Activated naive CD4-positive, alpha-beta T cell treated with anti-CD3 and anti-CD28 coated beads for 36 hours (primary cell): ENCODE measurements around the gene KLHL28. TPM values are rescaled to one million over a fixed set of nuclear protein-coding genes. Genes with fewer than 3 reads are reported as not detected.
"Not testable (repeated sequence)": the region's sequence is repeated elsewhere in the genome, so short reads cannot be mapped to it uniquely, and the experiment has no call there.

Experiments used
- CTCF ChIA-PET: fragments of 350-600 bp; sonication (Branson Sonifier 250); formaldehyde crosslinking; loops from one replicate; lab custom pipeline; 2021; ENCODE audit warnings: antibody characterized with exemption; lab: Charles Lee
- DNase-seq: peaks from one replicate; pipeline ENCODE4 v3.0.0-alpha.2; 2020
- H3K27ac Mint-ChIP-seq: one replicate; pipeline ENCODE4 v1.8.0; 2021; ENCODE audit warnings: mild to moderate bottlenecking, mixed read lengths
- H3K27me3 Mint-ChIP-seq: one replicate; pipeline ENCODE4 v1.8.0; 2021; ENCODE audit warnings: low read depth, mixed read lengths
- H3K36me3 Mint-ChIP-seq: one replicate; pipeline ENCODE4 v1.8.0; 2021; ENCODE audit warnings: low read depth, mixed read lengths
- H3K4me1 Mint-ChIP-seq: one replicate; pipeline ENCODE4 v1.8.0; 2021; ENCODE audit warnings: low read depth, mixed read lengths
- H3K4me3 Mint-ChIP-seq: one replicate; pipeline ENCODE4 v1.8.0; 2021; ENCODE audit warnings: mild to moderate bottlenecking, moderate library complexity, mixed read lengths
- H3K9me3 Mint-ChIP-seq: one replicate; pipeline ENCODE4 v1.8.0; 2021; ENCODE audit warnings: mixed read lengths
- intact Hi-C: fragments of 100-400 bp; cut with micrococcal nuclease; formaldehyde crosslinking; loops from one replicate; pipeline ENCODE4 v1.15.1; 2023
- total RNA-seq, 2 experiments: library from RNA; stranded (reverse); gene quantifications; one replicate each; pipeline ENCODE4 v1.2.3, GENCODE V29; 2021

The KLHL28 gene
- total RNA-seq, 2 experiments from 2014 or later = 10.8 to 12.7 TPM

DNA sequence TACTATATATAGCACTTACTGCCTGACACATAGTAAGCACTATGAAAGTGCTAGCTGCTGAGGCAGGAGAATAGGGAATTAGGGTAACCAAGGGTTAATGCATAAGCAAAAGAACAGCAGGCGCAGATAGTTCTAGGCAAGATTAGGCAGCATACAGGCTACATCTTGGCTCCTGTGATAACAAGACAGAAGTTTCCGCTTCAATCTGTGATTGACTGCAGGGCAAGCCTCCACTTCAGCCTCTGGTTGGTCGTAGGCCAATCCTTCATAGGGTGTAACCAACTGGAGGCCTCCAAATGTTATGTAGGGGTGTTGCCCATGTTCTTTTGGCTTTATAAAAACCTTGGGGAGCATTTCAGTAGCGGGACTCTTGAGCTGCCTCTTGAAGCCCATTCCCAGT is 46.9 kb downstream of the KLHL28 start:
- Mint-ChIP-seq H3K27ac (no peak overlapping the region), H3K4me1 (peaks cover 9% of the 10 kb centered on the region), H3K36me3 (peaks cover 2% of the 10 kb centered on the region), H3K9me3 (peaks cover 4% of the 10 kb centered on the region), H3K27me3 (peaks cover 21% of the 10 kb centered on the region), H3K4me3 (no peak overlapping the region)
- CTCF ChIA-PET = no interaction called here
- no peak for DNase-seq
- intact Hi-C loops = no loop called here

DNA sequence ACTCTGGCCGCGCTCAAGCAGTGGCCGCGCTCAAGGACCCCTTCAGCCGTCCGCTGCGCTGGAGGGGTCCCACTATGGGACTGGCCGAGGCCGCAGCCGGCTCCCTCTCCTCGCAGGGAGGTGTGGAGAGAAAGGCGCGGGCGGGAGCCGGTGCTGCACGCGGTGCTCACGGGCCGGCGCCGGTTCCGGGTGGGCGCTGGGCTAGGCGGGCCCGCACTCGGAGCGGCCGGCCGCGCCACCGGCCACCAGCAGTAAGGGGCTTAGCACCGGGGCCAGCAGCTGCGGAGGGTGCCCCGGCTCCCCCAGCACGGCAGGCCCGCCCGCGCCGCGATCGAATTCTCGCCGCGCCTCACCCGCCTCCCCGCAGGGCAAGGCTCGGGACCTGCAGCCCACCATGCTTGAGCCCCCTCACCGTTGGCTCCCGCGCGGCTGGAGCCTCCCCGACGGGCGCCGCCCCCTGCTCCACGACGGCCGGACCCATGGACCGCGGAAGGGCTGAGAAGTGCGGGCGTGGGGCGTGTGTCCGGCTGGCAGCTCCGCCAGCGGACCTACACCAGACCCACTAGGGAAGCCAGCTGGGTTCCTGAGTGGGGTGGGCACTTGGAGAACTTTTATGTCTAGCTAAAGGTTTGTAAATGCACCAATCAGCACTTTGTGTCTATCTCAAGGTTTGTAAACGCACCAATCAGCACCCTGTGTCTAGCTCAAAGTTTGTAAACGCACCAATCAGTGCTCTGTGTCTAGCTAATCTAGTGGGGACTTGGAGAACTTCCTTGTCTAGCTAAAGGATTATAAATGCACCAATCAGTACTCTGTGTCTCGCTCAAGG is 49.5 kb downstream of the KLHL28 start:
- no peak for DNase-seq
- peaks cover 9% of the 10 kb centered on the region for H3K4me1 Mint-ChIP-seq
- peaks cover 2% of the 10 kb centered on the region for H3K36me3 Mint-ChIP-seq
- intact Hi-C loops = no loop called here
- H3K27me3 Mint-ChIP-seq = peaks cover 23% of the 10 kb centered on the region
- H3K4me3 Mint-ChIP-seq = no peak overlapping the region
- CTCF ChIA-PET = interaction anchor here (1.5 to 1.6 kb wide), 2 partner anchors 11 to 356 kb away, joined by 3 to 9 read pairs; no protein-coding TSS in a partner anchor
- H3K9me3 Mint-ChIP-seq = peaks cover 4% of the 10 kb centered on the region
- H3K27ac Mint-ChIP-seq = no peak overlapping the region

- H3K4me3 Mint-ChIP-seq = no peak overlapping the region
- no peak for DNase-seq
- peaks cover 4% of the 10 kb centered on the region for H3K9me3 Mint-ChIP-seq
- H3K36me3 Mint-ChIP-seq = peaks cover 2% of the 10 kb centered on the region
- CTCF ChIA-PET = interaction anchor here (1.0 kb wide), 1 partner anchor 219 kb away, joined by 3 read pairs; no protein-coding TSS in a partner anchor
- peaks cover 9% of the 10 kb centered on the region for H3K4me1 Mint-ChIP-seq
- H3K27ac Mint-ChIP-seq = no peak overlapping the region
- peaks cover 23% of the 10 kb centered on the region for H3K27me3 Mint-ChIP-seq
- intact Hi-C loops = no loop called here
Observed at GRCh38 chr14:44910821-44911220, 50.9 kb downstream of the KLHL28 start.

GRCh38 chr14:44901696-44902095 is 60.1 kb downstream of the KLHL28 start:
- H3K4me1 Mint-ChIP-seq = peaks cover 13% of the 10 kb centered on the region
- H3K9me3 Mint-ChIP-seq = no peaks in the 10 kb centered on the region
- H3K4me3 Mint-ChIP-seq = no peak overlapping the region
- DNase-seq = no peak
- CTCF ChIA-PET = interaction anchor here (0.6 to 1.2 kb wide), 2 partner anchors 11 to 118 kb away, joined by 3 to 4 read pairs; no protein-coding TSS in a partner anchor
- no peak overlapping the region for H3K27ac Mint-ChIP-seq
- intact Hi-C loops = no loop called here
- no peaks in the 10 kb centered on the region for H3K27me3 Mint-ChIP-seq
- H3K36me3 Mint-ChIP-seq = no peaks in the 10 kb centered on the region

DNA sequence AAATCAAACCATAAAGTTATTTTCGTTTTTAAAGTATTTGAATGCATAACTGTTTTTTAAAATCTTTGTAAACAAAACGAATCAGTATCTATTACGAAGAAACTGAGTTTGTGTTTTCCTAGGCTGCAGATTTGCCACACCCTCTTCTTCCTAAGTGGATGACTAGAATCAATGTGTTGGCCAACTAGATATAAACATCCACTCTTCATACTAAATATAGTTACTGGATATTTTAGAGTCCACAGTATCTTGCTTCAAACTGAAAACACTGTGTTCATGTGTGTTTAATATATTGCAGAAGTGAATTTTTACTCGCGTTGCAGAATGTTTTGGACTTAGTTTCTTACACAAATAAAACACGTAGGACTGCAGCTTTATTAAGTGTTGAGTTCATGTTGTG is 63.2 kb downstream of the KLHL28 start:
- CTCF ChIA-PET = no interaction called here
- H3K27me3 Mint-ChIP-seq = no peaks in the 10 kb centered on the region

DNA sequence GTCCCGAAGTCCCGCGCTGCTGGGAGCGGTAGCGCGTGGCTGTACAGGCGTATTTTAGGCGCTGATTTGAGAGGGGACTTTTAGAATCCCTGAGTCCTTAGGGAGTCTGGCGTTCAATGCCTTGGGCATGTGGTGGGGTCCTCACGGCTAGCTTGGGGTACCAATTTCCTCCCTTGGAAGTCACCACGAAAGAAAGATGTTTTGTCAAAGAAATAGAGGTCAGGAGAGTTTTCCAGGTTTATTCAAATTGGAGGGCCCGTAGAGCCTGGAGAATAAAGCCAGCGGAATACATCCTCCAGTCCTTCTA is 63.9 kb downstream of the KLHL28 start:
- peaks cover 13% of the 10 kb centered on the region for H3K4me1 Mint-ChIP-seq
- H3K9me3 Mint-ChIP-seq = no peaks in the 10 kb centered on the region
- no peak for DNase-seq
- H3K27me3 Mint-ChIP-seq = no peaks in the 10 kb centered on the region
- intact Hi-C loops = loop anchor here (1.0 to 5.0 kb wide), 6 partner anchors 64 to 370 kb away; partner anchors contain the start of genes FKBP3, KLHL28, MIS18BP1 and PRPF39
- peak overlapping the region; percentile 24 for H3K27ac Mint-ChIP-seq
- H3K4me3 Mint-ChIP-seq = peak overlapping the region; percentile 77
- no peaks in the 10 kb centered on the region for H3K36me3 Mint-ChIP-seq
- CTCF ChIA-PET = no interaction called here

More for the DNA sequence above, 63.2 kb downstream of the KLHL28 start:
- peak overlapping the region; percentile 77 for H3K4me3 Mint-ChIP-seq
- intact Hi-C loops = loop anchor here (5.0 kb wide), 1 partner anchor 369 kb away; no protein-coding TSS in a partner anchor
- no peak for DNase-seq
- H3K9me3 Mint-ChIP-seq = no peaks in the 10 kb centered on the region
- H3K27ac Mint-ChIP-seq = no peak overlapping the region
- peaks cover 13% of the 10 kb centered on the region for H3K4me1 Mint-ChIP-seq
- H3K36me3 Mint-ChIP-seq = no peaks in the 10 kb centered on the region

DNA sequence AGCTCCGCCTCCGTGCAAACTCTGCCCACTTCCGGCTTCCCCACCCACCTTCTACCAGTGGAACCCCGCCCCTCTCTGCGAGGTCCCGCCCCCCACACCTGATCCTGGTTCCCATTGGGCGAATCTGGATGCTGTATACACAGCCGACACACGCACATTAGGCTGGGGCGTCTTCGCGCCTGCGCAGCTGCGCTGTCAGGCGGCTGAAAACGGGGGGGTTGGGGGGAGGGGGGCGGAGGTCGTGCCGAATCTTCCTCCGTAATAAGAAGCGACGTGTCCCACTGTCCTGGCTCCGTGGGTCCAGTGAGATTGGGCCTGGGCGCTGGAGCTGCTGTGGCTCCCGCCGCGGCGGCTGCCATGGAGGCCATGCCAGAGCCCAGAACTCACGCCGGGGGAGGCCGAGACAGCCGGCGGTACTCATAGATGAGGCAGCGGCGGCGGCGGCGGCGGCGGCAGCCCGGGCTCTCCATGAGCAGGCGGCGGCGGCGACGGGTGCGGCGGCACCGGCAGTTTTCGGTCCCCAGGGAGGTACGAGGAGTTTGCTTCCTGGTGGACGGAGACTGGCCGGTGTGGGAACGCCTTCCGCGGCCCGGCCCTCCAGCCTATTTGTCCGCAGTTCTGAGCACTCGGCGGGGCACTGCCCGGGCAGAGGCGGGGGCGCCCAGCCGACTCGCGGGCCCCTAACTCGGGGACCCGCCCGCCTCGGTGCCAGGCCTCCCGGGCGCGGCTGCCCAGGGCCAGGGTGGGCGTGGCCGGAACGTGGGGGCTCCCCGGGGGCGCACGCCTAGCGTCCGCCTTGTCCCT is 64.5 kb downstream of the KLHL28 start:
- no peaks in the 10 kb centered on the region for H3K9me3 Mint-ChIP-seq
- H3K27ac Mint-ChIP-seq = peak overlapping the region; percentile 83
- intact Hi-C loops = loop anchor here (1.0 to 5.0 kb wide), 6 partner anchors 64 to 370 kb away; partner anchors contain the start of genes FKBP3, KLHL28, MIS18BP1 and PRPF39
- H3K27me3 Mint-ChIP-seq = no peaks in the 10 kb centered on the region
- peak; percentile 99 for DNase-seq
- CTCF ChIA-PET = interaction anchor here (0.5 to 0.9 kb wide), 2 partner anchors 65 to 229 kb away, joined by 3 to 4 read pairs; partner anchors contain the start of genes KLHL28 and TOGARAM1
- H3K4me3 Mint-ChIP-seq = peak overlapping the region; percentile 89
- no peaks in the 10 kb centered on the region for H3K36me3 Mint-ChIP-seq
- H3K4me1 Mint-ChIP-seq = peaks cover 13% of the 10 kb centered on the region

DNA sequence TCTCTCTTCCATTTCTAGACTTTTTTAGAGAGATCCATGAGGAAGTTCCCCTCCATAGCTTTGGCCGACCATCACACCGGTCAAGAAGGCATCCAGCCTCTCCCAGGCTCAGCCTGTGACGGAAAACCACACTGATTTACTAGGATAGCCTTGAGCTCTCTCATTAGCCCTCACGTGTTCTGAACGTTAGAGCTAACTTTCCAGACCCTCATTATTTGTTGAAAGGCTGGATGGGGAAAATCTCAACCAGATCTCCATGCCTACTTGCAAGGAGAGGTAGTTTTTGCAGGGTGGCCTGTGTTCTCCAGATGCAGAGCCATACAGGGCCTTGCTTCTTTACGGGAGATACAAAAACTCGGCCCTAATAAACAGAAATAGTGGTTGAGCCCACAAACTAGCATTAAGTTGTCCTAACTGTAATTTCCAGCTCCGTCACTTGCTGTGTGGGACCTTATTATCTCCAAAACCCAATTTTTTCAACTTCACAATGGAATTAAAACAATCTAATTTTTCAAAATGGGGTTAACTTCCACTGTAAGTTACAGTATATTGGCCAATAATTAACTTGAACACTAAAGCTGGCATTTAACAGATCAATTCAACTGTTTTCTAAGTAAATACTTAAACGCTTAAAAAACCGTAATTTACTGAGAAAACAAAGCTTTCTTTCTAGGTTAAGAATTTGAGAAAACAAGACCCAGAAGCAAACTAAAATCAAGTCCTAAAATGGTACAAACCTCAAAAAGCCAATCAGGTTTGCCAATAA is 65.3 kb downstream of the KLHL28 start:
- intact Hi-C loops = loop anchor here (1.0 to 5.0 kb wide), 6 partner anchors 65 to 371 kb away; partner anchors contain the start of genes FKBP3, KLHL28, MIS18BP1 and PRPF39
- CTCF ChIA-PET = interaction anchor here (0.5 to 0.9 kb wide), 2 partner anchors 65 to 230 kb away, joined by 3 to 4 read pairs; partner anchors contain the start of genes KLHL28 and TOGARAM1
- Mint-ChIP-seq H3K36me3 (no peaks in the 10 kb centered on the region), H3K4me3 (peak overlapping the region; percentile 89), H3K27me3 (no peaks in the 10 kb centered on the region), H3K9me3 (no peaks in the 10 kb centered on the region), H3K27ac (peak overlapping the region; percentile 83), H3K4me1 (peaks cover 16% of the 10 kb centered on the region)
- DNase-seq = no peak

DNA sequence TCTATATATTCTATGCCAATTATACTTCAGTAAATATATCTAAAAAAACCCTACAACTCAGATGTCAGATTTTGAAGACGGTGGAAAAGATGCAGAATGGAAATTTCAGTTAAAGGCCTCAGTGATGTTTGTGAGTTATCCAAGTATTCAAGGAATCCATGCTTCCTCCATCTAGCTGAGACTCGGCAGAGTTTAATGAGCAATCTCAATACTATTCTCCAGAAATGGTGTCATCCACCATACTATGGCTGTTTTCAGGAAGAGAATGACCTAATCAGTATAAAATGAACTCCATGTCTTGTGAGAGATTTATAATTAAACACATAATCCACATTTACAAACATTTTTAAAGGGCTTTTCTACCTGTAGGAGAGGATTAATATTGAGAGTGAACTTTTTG is 66.0 kb downstream of the KLHL28 start:
- H3K36me3 Mint-ChIP-seq = no peaks in the 10 kb centered on the region
- no peak overlapping the region for H3K4me3 Mint-ChIP-seq
- CTCF ChIA-PET = no interaction called here
- no peak overlapping the region for H3K27ac Mint-ChIP-seq
- H3K4me1 Mint-ChIP-seq = peaks cover 16% of the 10 kb centered on the region
- intact Hi-C loops = loop anchor here (5.0 kb wide), 1 partner anchor 372 kb away; no protein-coding TSS in a partner anchor
- no peak for DNase-seq
- no peaks in the 10 kb centered on the region for H3K27me3 Mint-ChIP-seq
- H3K9me3 Mint-ChIP-seq = no peaks in the 10 kb centered on the region

GRCh38 chr14:44893535-44893934 is 68.2 kb downstream of the KLHL28 start:
- DNase-seq = no peak
- Mint-ChIP-seq H3K36me3 (no peaks in the 10 kb centered on the region), H3K4me3 (no peak overlapping the region), H3K27ac (no peak overlapping the region), H3K4me1 (peaks cover 11% of the 10 kb centered on the region), H3K9me3 (no peaks in the 10 kb centered on the region), H3K27me3 (no peaks in the 10 kb centered on the region)
- intact Hi-C loops = no loop called here
- CTCF ChIA-PET = no interaction called here

GRCh38 chr14:44891726-44892372 is 69.9 kb downstream of the KLHL28 start:
- H3K9me3 Mint-ChIP-seq, H3K4me3 Mint-ChIP-seq, DNase-seq, H3K27me3 Mint-ChIP-seq, H3K27ac Mint-ChIP-seq, CTCF ChIA-PET, intact Hi-C loops, H3K4me1 Mint-ChIP-seq, H3K36me3 Mint-ChIP-seq: not testable (repeated sequence)
